Measurements from ENCODE around the gene RAB5IF. TPM values are rescaled to one million over a fixed set of nuclear protein-coding genes. Genes with fewer than 3 reads are reported as not detected.
A peak's percentile ranks its signal among the peaks of the same experiment; 100 is the strongest.
"Not testable (repeated sequence)": the region's sequence is repeated elsewhere in the genome, so short reads cannot be mapped to it uniquely, and the experiment has no call there.

Gene RAB5IF
- 26.9 TPM for total RNA-seq

- peak; percentile 83 for FAIRE-seq
- DNase-seq (ENCODE audit: low spot score in 2 of 2) = peak; percentile 91 to 93
Observed at GRCh38 chr20:36605399-36606157, at the start of gene RAB5IF. Gene RAB5IF, plus strand, starts transcription at chr20:36605779. Its CDS starts 173 bp downstream, at chr20:36605952.

GRCh38 chr20:36562724-36563123, 42.9 kb upstream of the RAB5IF start:
- no peak for DNase-seq (ENCODE audit: low spot score in 2 of 2)
- FAIRE-seq = no peak

- DNase-seq (ENCODE audit: low spot score in 2 of 2) (no peak), FAIRE-seq (no peak)
Observed at GRCh38 chr20:36563374-36563773, 42.2 kb upstream of the RAB5IF start.

GRCh38 chr20:36564078-36564725, 41.4 kb upstream of the RAB5IF start:
- not testable (repeated sequence) for DNase-seq (ENCODE audit: low spot score in 2 of 2); FAIRE-seq

GRCh38 chr20:36564726-36565121, 40.9 kb upstream of the RAB5IF start:
- FAIRE-seq; DNase-seq (ENCODE audit: low spot score in 2 of 2): not testable (repeated sequence)

- DNase-seq (ENCODE audit: low spot score in 2 of 2) = no peak
- no peak for FAIRE-seq
Observed at GRCh38 chr20:36565520-36565919, 40.1 kb upstream of the RAB5IF start.

- DNase-seq (ENCODE audit: low spot score in 2 of 2) = no peak
- no peak for FAIRE-seq
Observed at GRCh38 chr20:36569847-36570429, 35.6 kb upstream of the RAB5IF start.

GRCh38 chr20:36571564-36572504, 33.7 kb upstream of the RAB5IF start:
- DNase-seq (ENCODE audit: low spot score in 2 of 2) (no peak), FAIRE-seq (no peak)

- no peak for DNase-seq (ENCODE audit: low spot score in 2 of 2)
- FAIRE-seq = no peak
Observed at GRCh38 chr20:36572701-36573102, 32.9 kb upstream of the RAB5IF start.

- DNase-seq (ENCODE audit: low spot score in 2 of 2) (peak; percentile 87), FAIRE-seq (no peak)
Observed at GRCh38 chr20:36573103-36573797, 32.3 kb upstream of the RAB5IF start, which contains the start of gene TGIF2. Gene TGIF2, plus strand, starts transcription at chr20:36573597. Its CDS starts 5,178 bp downstream, at chr20:36578775.

- no peak for FAIRE-seq
- DNase-seq (ENCODE audit: low spot score in 2 of 2) = peak; percentile 79 to 87
Observed at GRCh38 chr20:36573798-36574365, 31.7 kb upstream of the RAB5IF start.

- no peak for FAIRE-seq
- peak; percentile 58 to 60 for DNase-seq (ENCODE audit: low spot score in 2 of 2)
Observed at GRCh38 chr20:36574366-36575135, 31.0 kb upstream of the RAB5IF start.

GRCh38 chr20:36576081-36576445, 29.5 kb upstream of the RAB5IF start:
- no peak for FAIRE-seq

GRCh38 chr20:36578356-36579041, 27.1 kb upstream of the RAB5IF start:
- no peak for FAIRE-seq

More at GRCh38 chr20:36576081-36576445, 29.5 kb upstream of the RAB5IF start:
- no peak for DNase-seq (ENCODE audit: low spot score in 2 of 2)

GRCh38 chr20:36579996-36580545, 25.5 kb upstream of the RAB5IF start:
- DNase-seq (ENCODE audit: low spot score in 2 of 2) = no peak
- FAIRE-seq = no peak

More at GRCh38 chr20:36578356-36579041, 27.1 kb upstream of the RAB5IF start:
- no peak for DNase-seq (ENCODE audit: low spot score in 2 of 2)

- DNase-seq (ENCODE audit: low spot score in 2 of 2) (no peak), FAIRE-seq (no peak)
Observed at GRCh38 chr20:36582322-36582721, 23.3 kb upstream of the RAB5IF start.

- DNase-seq (ENCODE audit: low spot score in 2 of 2) (no peak), FAIRE-seq (no peak)
Observed at GRCh38 chr20:36582821-36583220, 22.8 kb upstream of the RAB5IF start.
